Osteocyte (in vitro differentiated cells): Measurements from ENCODE around the gene PAWR. TPM values are rescaled to one million over a fixed set of nuclear protein-coding genes. Genes with fewer than 3 reads are reported as not detected.
"Not testable (repeated sequence)": the region's sequence is repeated elsewhere in the genome, so short reads cannot be mapped to it uniquely, and the experiment has no call there.

Experiments
- DNase-seq: peaks from one replicate; pipeline ENCODE4 v3.0.0; 2021; ENCODE audit warnings: mixed read lengths; ENCODE audit not compliant: unreplicated experiment; ENCODE audit errors: extremely low spot score
- H3K27ac Mint-ChIP-seq: one replicate; pipeline ENCODE4 v1.8.0; 2021; ENCODE audit warnings: mild to moderate bottlenecking, mixed read lengths; ENCODE audit not compliant: unreplicated experiment
- H3K27me3 Mint-ChIP-seq: one replicate; pipeline ENCODE4 v1.8.0; 2021; ENCODE audit warnings: mixed read lengths; ENCODE audit not compliant: unreplicated experiment
- H3K36me3 Mint-ChIP-seq: one replicate; pipeline ENCODE4 v1.8.0; 2021; ENCODE audit warnings: mixed read lengths; ENCODE audit not compliant: unreplicated experiment
- H3K4me1 Mint-ChIP-seq: one replicate; pipeline ENCODE4 v1.8.0; 2021; ENCODE audit warnings: mixed read lengths; ENCODE audit not compliant: unreplicated experiment
- H3K4me3 Mint-ChIP-seq: one replicate; pipeline ENCODE4 v1.8.0; 2021; ENCODE audit warnings: mild to moderate bottlenecking, moderate library complexity, mixed read lengths; ENCODE audit not compliant: unreplicated experiment
- H3K9me3 Mint-ChIP-seq: one replicate; pipeline ENCODE4 v1.8.0; 2021; ENCODE audit warnings: mixed read lengths; ENCODE audit not compliant: unreplicated experiment
- CTCF ChIP-seq: fragments of 200-600 bp; sonication (generic); IDR thresholded peaks from 2 replicates; pipeline ENCODE4 v1.5.0; 2021; ENCODE audit warnings: antibody characterized with exemption, mild to moderate bottlenecking, moderate library complexity
- total RNA-seq: library from RNA; stranded (reverse); gene quantifications from 2 replicates; pipeline ENCODE4 v1.2.1, GENCODE V29; 2021

Gene PAWR
- total RNA-seq, 1 donor from 2014 or later: 213 TPM

GRCh38 chr12:79686171-79686570 lies 4.6 kb downstream of the PAWR start:
- no peaks in the 10 kb centered on the region for H3K9me3 Mint-ChIP-seq
- H3K4me3 Mint-ChIP-seq: peak overlapping the region; percentile 93
- no peak for TF ChIP-seq CTCF
- peaks cover 54% of the 10 kb centered on the region for H3K4me1 Mint-ChIP-seq
- no peak for DNase-seq
- peak overlapping the region; percentile 93 for H3K27ac Mint-ChIP-seq
- H3K36me3 Mint-ChIP-seq: peaks cover 10% of the 10 kb centered on the region
- no peaks in the 10 kb centered on the region for H3K27me3 Mint-ChIP-seq

DNA sequence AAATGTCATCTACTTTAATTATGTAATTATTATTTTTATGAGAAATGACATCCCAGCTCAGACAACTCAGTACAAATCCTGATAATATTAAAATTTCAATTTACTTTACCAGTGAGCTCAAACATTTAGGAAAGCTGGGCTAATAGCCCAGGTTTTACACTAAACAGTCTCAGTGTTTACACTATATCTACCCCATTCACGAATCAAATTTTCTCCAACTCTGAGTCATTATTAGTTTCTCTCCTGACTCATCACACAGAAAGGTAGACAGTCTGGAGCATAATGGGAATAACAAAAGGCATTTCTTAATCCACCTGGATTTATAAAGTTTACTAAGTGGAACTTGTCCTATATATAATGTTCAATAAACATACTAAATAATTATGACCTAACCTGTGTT lies 5.7 kb downstream of the PAWR start:
- no peaks in the 10 kb centered on the region for H3K9me3 Mint-ChIP-seq
- no peaks in the 10 kb centered on the region for H3K27me3 Mint-ChIP-seq
- peak overlapping the region; percentile 63 for H3K4me3 Mint-ChIP-seq
- DNase-seq: no peak
- no peak for TF ChIP-seq CTCF
- H3K36me3 Mint-ChIP-seq: peaks cover 12% of the 10 kb centered on the region
- peaks cover 64% of the 10 kb centered on the region for H3K4me1 Mint-ChIP-seq
- H3K27ac Mint-ChIP-seq: peak overlapping the region; percentile 93

- not testable (repeated sequence) for H3K27me3 Mint-ChIP-seq, DNase-seq, H3K9me3 Mint-ChIP-seq
- peaks cover 12% of the 10 kb centered on the region for H3K36me3 Mint-ChIP-seq
- peak overlapping the region; percentile 19 for H3K4me3 Mint-ChIP-seq
- H3K27ac Mint-ChIP-seq: peak overlapping the region; percentile 93
- peaks cover 71% of the 10 kb centered on the region for H3K4me1 Mint-ChIP-seq
These were observed 6.4 kb downstream of the PAWR start for GRCh38 chr12:79684338-79684737.

GRCh38 chr12:79682593-79682992 lies 8.2 kb downstream of the PAWR start:
- H3K9me3 Mint-ChIP-seq: no peaks in the 10 kb centered on the region
- DNase-seq: no peak
- no peaks in the 10 kb centered on the region for H3K27me3 Mint-ChIP-seq
- no peak for TF ChIP-seq CTCF
- H3K27ac Mint-ChIP-seq: peak overlapping the region; percentile 79
- H3K4me1 Mint-ChIP-seq: peaks cover 86% of the 10 kb centered on the region
- no peak overlapping the region for H3K4me3 Mint-ChIP-seq
- H3K36me3 Mint-ChIP-seq: peaks cover 6% of the 10 kb centered on the region

GRCh38 chr12:79681008-79681590 lies 9.7 kb downstream of the PAWR start:
- H3K36me3 Mint-ChIP-seq: peaks cover 6% of the 10 kb centered on the region
- H3K4me1 Mint-ChIP-seq: peaks cover 85% of the 10 kb centered on the region
- no peak for TF ChIP-seq CTCF
- peak overlapping the region; percentile 58 for H3K27ac Mint-ChIP-seq
- H3K27me3 Mint-ChIP-seq: no peaks in the 10 kb centered on the region
- no peaks in the 10 kb centered on the region for H3K9me3 Mint-ChIP-seq
- DNase-seq: no peak
- no peak overlapping the region for H3K4me3 Mint-ChIP-seq

- H3K9me3 Mint-ChIP-seq: no peaks in the 10 kb centered on the region
- no peak for TF ChIP-seq CTCF
- no peak overlapping the region for H3K4me3 Mint-ChIP-seq
- no peak overlapping the region for H3K27ac Mint-ChIP-seq
- DNase-seq: no peak
- peaks cover 80% of the 10 kb centered on the region for H3K4me1 Mint-ChIP-seq
- H3K27me3 Mint-ChIP-seq: no peaks in the 10 kb centered on the region
- H3K36me3 Mint-ChIP-seq: peaks cover 12% of the 10 kb centered on the region
These were observed 10.7 kb downstream of the PAWR start for GRCh38 chr12:79680051-79680450.
